ENCODE measurements around the gene CYP8B1. TPM values are rescaled to one million over a fixed set of nuclear protein-coding genes. Genes with fewer than 3 reads are reported as not detected.
A peak's percentile ranks its signal among the peaks of the same experiment; 100 is the strongest.

Gene CYP8B1
- total and polyA plus RNA-seq, 9 of the 15 experiments (the other 6 are each of a cell fraction or from before 2014, with no cell fraction given), result 0.04 TPM; not detected in 8

- peak; percentile 40; the same call in 1 of the 2 replicates for TF ChIP-seq ELF2 (CRISPR knock-in tag; IDR thresholded peaks at IDR 0.05)
- TF ChIP-seq UBTF (IDR thresholded peaks at IDR 0.05; ENCODE audit: borderline replicate concordance in 1 of 2, low read depth in 2 of 2, low read length in 2 of 2), result 0 out of 4 replicates have a peak, but pooled peaks of 1 of the 2 experiments have one; percentile 54
- TF ChIP-seq SIRT6 (IDR thresholded peaks at IDR 0.05; ENCODE audit: low read depth, low read length), result no peak
- peak; percentile 43; the same call in 1 of the 2 replicates for TF ChIP-seq GABPB1 (CRISPR knock-in tag; IDR thresholded peaks at IDR 0.05)
- peak; percentile 78 for TF ChIP-seq MECOM (CRISPR knock-in tag; IDR thresholded peaks at IDR 0.05)
- TF ChIP-seq HNRNPL (IDR thresholded peaks at IDR 0.05; ENCODE audit: low read depth, low read length), result no peak
- TF ChIP-seq HDGF (IDR thresholded peaks at IDR 0.05), result no peak
- TF ChIP-seq MAFG (tag; conservative IDR thresholded peaks at IDR 0.05), result peak; percentile 24; the same call in 1 of the 2 replicates
- TF ChIP-seq SRF (CRISPR knock-in tag; IDR thresholded peaks at IDR 0.05), result 0 out of 4 replicates have a peak, but pooled peaks of 1 of the 2 experiments have one; percentile 57
- 0 out of 2 replicates have a peak, but pooled peaks have one; percentile 54 for TF ChIP-seq L3MBTL2 (IDR thresholded peaks at IDR 0.05)
- 0 out of 2 replicates have a peak, but pooled peaks have one; percentile 44 for TF ChIP-seq SMAD4 (CRISPR knock-in tag; conservative IDR thresholded peaks at IDR 0.05)
- peak; percentile 91 for TF ChIP-seq CTBP1 (IDR thresholded peaks at IDR 0.05; ENCODE audit: borderline replicate concordance)
- TF ChIP-seq BCOR (IDR thresholded peaks at IDR 0.05), result no peak
- no peak for TF ChIP-seq EHMT2 (IDR thresholded peaks at IDR 0.05)
- TF ChIP-seq OTX1 (CRISPR knock-in tag; IDR thresholded peaks at IDR 0.05), result 0 out of 2 replicates have a peak, but pooled peaks have one; percentile 9
- no peak for TF ChIP-seq HINFP (tag; conservative IDR thresholded peaks at IDR 0.05; ENCODE audit: low read depth)
- TF ChIP-seq GABPA (tag; conservative IDR thresholded peaks at IDR 0.05; ENCODE audit: low read depth), result peak; percentile 79
- peak in 1 of 2 experiments; percentile 21 for TF ChIP-seq NCOA2 (IDR thresholded peaks at IDR 0.05; ENCODE audit: partially characterized antibody in 2 of 2)
- TF ChIP-seq ELF4 (CRISPR knock-in tag; IDR thresholded peaks at IDR 0.05), result 0 out of 2 replicates have a peak, but pooled peaks have one; percentile 48
- no peak for TF ChIP-seq ID3 (CRISPR knock-in tag; IDR thresholded peaks at IDR 0.05)
- TF ChIP-seq ID3 (tag; IDR thresholded peaks at IDR 0.05), result 0 out of 2 replicates have a peak, but pooled peaks have one; percentile 22
Measured at GRCh38 chr3:42846685-42847522, 28.8 kb downstream of the CYP8B1 start (continued).

Data from K562 (cell line).